ENCODE data around the gene HID1. TPM values are rescaled to one million over a fixed set of nuclear protein-coding genes. Genes with fewer than 3 reads are reported as not detected.
"Not testable (repeated sequence)": the region's sequence is repeated elsewhere in the genome, so short reads cannot be mapped to it uniquely, and the experiment has no call there.

The HID1 gene
- total RNA-seq, 1 donor from 2014 or later, result 31.6 TPM

DNA sequence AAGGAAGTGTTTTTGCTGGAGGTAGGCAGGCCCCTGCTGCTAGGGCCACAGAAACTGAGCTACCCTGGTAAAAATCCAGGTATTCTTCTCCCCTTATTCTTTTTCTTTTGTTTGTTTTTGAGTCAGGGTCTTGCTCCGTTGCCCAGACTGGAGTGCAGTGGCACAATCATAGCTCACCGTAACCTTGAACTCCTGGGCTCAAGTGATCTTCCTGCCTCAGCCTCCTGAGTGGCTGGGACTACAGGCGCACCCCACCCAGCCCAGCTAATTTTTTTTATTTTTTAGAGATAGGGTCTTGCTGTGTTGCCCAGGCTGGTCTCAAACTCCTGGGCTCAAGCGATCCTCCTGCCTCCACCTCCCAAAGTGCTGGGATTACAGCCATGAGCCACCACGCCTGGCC is 3.1 kb downstream of the HID1 start:
- DNase-seq (ENCODE audit: low read depth in 2 of 2), result not testable (repeated sequence)

DNA sequence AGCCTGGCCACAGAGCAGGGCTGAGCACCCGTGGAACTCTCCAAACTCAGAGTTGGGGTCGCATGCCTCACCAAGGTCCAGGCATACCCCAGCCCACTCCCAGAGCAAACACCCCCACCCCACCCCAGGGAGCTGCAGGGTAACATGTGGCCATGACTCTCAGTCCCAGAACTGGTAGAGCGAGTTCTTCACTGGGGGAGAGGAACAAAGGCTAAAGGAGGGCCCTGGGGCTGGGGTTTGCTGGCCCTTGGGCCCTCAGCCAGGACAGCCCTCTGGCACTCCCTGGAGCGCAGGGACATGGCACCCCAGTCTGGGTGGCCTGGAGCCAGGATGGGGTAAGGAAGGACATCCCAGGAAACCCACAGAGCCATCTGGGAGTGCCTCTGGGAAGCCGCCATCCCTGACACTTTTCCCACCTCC is 4.2 kb downstream of the HID1 start:
- no peak for DNase-seq (ENCODE audit: low read depth in 2 of 2)

DNA sequence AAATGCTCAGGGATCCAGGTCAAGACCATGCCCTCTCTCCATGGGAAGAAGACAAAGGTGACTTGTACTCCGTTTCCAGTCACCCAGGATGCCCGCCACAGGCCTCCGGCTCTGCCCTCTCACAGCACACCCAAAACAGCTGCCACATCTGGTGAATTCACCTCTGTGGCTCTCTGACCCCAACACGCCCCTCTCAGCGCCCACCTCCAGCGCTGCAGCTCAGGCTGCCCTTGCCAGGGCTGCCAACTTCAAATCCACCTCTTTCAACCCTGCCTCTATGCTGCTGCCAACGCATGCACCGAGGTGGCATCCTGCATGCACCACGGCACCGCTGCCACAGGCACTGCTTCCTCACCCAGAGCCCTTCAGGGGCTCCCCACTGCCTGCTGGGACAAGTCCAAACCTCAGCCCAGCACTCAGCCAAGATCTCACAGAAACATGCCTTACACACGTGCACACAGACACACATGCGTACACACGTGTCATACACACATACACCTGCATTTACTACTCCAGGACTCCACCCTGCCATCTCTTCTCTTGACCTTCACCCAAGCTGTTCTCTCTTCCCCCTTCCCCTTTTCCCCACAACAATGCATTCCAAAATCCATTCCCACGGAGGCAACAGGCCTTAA is 7.5 kb downstream of the HID1 start:
- no peak for DNase-seq (ENCODE audit: low read depth in 2 of 2)

DNA sequence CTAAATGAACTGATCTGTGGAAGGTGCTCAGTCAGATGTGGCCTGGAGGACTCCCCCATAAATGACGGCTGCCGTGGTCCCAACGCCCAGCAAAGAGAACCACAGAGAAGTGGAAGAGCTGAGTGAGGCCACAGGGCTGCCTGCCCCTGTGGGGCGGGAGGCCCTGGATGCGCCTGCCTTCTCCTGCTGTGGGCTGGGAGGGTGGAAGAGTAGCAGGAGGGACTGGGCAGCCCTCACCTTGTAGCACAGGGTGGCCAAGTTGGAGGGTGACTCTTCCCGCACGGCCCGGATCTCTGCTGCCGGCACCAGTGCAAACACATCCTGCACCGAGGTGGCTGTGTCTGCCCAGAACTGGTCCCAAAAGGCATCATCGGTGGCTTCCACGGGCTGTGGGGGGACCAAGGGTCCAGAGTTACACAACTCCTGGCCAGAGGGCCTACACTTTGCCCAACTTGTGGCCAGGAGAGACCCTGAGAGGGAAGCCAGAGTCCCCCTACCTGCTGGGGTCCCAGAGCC is 8.3 kb downstream of the HID1 start:
- DNase-seq (ENCODE audit: low read depth in 2 of 2), result no peak

DNA sequence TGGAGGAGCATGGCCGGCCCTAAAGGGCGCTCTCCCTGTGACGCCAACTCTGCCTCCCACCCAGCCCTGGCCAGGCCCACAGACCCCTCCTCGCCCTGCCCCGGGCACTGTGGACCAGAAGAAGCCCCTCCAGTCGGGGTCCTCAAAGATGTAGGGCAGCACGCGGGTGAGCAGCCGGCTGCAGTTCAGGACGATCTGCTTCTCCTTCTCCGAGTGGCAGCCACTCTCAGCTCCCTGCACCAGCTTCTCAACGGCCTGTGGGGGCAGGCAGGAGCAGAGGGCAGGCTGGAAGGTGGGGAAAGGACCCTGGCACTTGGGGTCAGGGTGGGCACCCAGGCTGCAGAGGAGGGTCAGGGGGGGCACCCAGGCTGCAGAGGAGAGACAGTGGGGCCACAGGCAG is 8.9 kb downstream of the HID1 start:
- DNase-seq (ENCODE audit: low read depth in 2 of 2), result no peak

DNA sequence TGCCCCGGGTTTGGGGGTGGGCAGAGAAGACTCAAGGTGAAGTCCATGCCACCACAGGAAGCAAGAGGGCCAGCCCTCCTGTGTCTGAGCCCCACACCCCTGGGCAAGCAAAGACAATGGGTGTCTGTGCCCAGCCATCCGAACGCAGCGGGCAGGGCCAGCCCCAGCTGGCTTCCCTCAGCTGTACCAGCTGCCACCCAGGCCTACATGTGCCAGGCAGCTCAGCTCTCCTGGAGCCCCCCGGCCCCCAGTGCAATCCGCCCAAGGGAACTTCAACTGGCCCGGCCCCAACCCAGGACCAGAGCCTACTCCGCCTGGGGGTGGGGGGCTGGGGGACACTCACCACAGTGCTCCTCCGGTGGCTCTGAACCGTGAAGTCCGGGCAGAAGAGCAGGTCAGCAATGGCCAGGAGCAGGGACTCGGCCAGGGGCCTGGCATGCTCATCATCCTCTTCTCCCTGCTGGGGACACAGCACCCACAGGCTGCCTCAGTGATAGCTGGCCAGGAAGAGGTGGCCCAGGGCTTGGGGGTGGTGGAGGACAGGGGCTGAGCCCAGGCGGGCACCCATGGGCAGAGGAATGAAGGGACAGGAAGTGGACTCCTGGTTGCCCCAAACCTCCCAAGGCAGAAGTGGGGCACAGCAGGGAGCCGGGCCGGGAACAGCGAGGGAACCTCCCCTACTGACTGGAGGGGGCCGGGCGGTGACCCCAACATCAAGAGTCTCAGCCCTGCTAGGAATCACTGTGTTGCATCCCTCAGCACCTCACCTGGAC is 9.8 kb downstream of the HID1 start:
- DNase-seq (ENCODE audit: low read depth in 2 of 2), result no peak

DNA sequence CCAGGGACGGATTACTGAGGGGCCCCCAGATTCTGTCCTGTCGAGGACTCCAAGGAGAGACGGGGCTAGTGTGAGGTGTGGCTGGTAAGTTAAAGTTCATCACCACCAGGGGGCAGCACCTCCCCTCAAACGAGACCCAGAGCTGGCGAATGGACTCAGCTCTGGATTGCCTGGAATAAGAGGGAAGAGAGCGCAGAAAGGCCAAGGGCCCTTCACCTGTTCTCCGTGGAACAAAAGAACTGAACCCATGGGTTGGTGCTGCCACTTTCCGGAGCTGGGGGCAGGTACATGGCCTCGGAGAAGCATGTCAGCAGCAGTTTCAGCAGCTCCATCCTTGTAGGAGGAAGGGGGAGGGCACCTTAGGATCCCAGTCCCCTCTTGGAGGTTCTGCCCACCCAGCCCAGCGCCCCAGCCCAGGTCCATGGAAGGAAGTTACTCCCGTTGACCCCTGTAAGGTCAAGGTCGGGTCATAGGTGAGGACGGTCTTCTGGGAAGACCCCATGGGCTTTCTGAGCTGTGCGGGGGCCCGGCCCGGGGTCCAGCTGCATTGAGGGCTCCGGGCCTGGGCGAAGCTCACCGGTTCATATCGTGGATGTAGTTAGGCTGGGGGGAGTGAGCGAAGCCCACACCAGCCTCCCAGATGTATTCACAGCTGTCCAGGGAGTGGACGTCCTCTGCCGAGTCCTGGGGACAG is 10.8 kb downstream of the HID1 start:
- DNase-seq (ENCODE audit: low read depth in 2 of 2), result peak; percentile 78 to 86

DNA sequence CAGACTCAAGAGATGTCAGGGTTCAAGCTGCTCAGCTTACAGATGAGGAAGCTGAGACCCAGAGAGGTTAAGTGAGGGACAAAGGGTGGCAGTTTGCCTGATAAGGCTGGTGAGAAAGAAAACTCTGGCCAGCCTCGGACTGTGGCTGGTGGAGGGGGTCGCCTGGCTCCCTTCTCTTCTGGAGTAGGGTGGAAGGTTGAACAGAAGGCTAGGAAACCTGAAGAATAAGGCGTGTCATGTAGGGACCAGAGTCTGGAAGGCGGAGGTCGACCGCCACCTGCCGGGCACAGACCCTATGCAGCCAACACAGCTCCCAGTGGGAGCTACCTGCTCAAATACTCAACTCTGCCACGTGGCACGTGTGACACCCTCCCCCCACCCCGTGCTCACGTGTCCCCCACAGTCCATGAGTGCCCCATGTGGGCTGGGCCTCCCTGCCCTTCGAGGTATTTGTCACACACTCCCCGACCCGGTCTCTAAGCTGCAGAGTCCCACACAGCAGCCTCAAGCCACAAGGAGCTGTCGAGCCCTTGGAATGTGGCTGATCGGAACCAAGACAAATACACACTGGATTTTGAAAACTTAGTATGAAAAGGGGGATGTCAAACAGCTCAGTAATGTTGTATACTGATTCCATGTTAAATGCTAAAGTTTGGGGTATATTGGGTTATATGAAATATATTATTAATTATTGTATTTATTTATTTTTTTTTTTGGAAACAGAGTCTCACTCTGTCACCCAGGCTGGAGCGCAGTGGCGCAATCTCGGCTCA is 11.8 kb downstream of the HID1 start:
- DNase-seq (ENCODE audit: low read depth in 2 of 2), result no peak

DNA sequence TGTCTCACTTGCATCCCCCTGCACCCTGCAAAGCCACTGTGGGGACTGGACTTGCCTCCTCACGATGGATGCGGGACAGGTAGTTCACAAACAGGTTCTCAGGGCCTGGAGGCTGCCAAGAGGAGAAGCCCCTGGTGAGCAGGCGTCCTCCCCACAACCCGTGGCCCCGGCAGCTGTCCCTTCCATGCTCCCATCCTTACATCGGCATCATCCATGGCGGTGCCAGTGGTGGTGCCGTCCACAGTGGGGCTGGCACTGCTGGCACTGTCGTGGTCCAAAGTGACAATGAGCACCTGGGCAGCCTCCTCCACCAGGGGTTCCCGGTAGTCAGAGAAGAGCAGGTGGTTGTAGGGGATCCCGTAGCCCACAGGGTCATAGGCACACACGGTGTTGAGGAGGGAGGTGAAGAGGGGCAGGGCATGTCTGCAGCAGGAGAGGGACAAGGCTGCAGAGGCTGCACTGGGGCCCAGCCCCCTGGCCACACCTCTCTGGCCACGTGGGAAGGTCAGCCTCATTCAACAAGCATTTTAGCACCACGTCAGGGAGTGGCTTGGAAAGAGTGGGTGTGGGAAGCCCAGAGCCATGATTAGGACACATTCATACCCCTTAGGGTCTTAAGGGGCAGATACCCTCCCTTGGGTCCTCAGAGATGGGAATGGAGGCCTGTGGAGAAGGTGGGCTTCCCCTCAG is 12.6 kb downstream of the HID1 start:
- DNase-seq (ENCODE audit: low read depth in 2 of 2), result no peak

DNA sequence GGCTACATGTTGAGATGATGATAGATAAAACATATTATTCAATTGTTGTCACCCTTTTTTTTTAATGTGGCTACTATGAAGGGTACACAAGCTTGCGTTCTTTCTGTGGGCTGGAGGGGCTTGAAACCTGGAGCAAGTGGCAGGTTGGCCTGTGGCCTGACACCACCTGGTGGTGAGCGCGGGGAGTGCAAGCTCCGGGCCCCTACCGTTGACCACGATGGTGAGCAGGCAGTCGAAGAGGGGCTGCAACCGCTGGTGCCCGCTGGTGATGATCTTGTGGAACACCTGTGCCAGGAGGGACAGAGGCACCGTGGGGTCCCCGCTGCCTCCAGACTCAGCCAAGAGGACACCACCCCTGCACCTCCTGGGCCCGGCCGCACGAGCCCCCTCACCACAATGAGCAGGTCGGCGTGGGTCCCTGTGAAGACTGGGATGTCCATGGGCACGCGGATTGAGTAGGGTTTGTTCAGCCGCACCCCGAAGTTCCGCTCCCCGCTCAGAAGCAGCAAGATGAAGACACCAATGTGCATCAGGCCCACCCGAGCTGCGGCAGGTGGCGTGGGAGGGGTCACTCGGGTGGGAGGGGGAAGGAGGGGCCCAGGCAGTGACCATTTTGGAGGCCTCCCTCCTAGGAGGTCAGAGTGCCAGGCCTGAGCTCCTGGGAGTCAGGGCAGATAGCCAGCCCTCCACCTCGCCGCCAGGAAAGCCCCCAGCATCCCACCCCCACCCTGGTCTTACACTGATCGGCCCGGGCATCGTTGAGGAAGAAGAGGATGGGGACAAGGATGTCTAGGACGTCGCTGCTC is 14.4 kb downstream of the HID1 start:
- peak in 1 of 2 donors; percentile 56 for DNase-seq (ENCODE audit: low read depth in 2 of 2)

DNA sequence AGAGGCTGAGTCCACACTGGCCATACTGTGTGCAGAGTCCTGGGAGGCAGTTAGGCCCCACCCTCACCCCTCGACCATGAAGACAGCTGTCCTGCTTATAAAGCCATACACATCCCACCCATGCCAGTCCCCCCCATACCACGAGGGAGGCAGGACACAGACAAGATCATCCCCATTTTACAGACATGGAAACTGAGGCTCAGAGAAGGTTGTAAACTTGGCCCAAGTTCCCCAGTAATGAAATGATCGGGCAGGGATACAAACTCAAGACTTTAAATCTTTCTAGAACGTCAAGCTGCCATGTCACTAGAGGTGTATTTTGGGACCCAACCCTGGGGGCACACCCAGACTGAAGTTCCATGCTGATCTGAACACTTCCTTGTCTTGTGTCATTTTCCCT is 16.5 kb downstream of the HID1 start:
- no peak for DNase-seq (ENCODE audit: low read depth in 2 of 2)

DNA sequence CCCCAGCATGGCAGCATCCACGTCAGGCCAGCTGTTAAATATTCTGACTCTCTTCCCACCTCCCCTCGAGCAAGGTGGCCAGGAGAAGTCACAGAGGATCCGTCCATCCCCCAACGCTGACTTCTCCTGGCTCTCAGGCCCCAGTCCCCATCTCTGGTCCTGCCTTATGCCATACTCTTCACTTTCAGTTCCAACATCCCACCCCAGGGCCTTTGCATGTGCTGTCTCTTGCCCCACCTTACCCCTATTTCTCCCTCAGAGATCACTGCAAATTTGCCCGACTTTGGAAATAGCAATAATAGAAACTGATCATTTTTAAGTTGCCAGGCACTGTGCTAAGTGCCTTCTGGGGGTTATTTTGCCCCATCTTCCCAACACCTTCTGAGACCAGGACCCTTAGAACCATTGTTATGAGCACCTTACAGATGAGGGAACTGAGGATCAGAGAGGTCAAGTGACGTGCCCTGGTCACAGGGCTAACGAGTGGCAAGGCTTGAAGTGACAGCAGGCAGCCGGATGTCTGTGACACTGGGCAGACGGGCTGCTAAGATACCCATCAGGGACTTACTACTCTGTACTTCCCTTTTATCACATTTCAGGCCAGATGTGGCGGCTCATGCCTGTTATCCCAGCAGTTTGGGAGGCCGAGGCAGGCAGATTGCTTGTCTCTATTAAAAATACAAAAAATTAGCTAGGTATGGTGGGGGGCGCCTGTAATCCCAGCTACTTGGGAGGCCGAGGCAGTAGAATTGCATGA is 17.7 kb downstream of the HID1 start:
- no peak for DNase-seq (ENCODE audit: low read depth in 2 of 2)

DNA sequence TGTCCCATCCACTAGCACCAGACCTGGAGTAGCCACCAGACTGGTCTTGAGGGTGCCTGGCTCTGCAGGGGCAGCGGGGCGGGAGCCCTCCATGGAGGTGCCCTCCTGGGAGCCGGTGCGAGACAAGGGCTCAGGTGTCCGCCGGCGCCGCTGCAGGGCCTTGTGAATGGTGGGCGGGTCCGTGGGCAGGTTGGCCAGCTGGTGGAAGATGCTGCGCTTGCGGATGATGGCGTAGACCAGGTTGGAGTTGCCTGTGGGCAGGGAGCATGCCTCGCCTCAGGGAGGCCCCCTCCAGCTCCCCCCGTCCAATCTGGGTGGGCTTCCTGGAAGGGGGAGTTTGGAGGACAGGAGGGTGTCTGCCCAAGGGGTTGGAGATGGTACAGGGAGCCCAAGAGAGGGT is 18.4 kb downstream of the HID1 start:
- no peak for DNase-seq (ENCODE audit: low read depth in 2 of 2)

DNA sequence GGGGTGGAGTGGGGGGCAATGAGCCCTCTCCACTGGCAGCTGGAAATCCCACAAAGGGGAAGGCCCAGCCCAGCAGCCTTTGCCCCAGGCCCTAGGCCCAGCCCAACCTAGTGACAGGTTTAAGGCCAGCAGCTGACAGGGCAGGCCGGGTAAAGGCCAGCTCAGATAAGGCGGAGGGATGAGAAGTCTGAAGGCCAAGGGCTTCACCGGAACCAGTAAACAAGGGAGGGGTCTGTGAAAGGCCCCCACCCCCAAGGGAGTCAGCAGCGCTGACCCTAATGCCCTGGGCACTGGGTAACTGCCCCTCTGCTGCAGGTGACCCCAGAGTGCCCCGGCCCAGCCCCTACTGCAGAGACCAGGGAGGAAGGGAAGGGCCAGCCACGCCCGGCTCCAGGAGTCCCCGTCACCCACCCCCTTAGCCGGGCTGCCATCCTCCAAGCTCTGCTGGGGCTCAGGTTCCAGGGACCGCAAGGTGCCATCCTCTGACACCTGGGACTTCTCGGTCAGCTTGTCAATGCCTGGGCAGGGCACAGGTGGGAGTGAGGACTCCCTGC is 19.3 kb downstream of the HID1 start:
- no peak for DNase-seq (ENCODE audit: low read depth in 2 of 2)

DNA sequence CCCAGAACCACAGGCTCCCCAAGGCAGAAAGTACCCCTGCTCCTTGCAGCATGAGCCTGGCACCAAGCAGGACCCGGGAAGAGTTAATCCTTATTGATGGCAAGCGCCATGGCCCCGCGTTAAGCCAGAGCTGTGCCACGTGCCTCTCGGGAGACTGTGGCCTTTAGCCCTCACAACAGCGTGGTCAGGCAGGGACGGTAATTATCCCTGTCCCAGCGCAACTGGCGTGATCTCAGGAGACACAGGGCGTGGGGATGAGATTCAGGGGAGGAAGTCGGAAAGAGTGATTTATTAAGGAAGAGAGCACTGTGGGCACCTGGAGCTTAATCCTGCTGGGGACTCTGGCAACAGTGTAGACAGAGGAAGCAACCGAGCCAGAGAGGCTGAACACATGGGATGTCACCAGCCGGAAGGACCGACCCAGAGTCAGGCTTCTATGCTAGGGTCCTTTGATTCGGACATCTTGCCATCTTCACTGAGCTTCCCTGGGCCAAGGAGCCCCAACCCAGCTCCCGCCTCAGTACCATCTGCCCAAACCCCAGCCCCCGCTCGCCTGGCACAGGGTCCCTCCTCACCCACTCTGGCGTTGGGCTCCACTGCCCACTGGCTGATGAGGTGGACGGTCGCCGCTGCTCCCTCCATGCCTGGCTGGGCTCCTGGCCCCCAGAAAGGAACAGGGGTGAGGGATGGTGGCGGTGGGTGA is 20.0 kb downstream of the HID1 start:
- no peak for DNase-seq (ENCODE audit: low read depth in 2 of 2)

DNA sequence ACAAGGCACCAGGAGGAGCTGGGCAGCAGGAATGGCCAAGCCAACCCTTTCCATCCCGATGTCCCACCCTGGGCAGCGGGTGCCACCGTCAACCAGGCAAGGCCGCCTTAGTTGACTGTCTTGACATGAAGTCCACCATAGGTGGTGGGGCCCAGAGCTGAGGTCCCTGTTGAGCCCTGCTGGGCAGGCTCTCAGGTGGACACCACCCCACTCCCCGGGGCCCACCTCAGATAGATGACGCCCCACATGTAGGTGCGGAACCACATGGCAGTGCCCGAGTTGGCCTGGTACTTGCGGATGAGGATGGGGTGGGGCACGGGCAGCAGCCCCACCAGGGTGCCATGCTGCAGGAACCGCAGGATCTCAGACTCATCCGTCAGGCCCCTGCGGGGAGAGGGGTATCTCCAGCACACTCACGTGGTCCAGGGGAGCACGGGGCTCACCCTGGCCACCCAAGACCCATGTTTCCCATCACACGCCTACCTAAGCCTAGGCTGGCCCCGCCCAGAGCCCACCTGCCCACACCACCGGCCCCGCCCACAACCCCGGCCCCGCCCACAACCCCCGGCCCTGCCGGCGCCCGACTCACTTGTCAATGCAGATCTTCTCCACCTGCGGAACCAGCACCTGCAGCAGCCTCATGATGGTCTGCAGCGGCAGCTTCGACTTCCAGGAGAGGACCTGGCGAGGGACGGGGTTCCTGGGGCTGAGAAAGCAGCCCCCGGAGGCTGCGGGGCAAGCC is 20.7 kb downstream of the HID1 start:
- DNase-seq (ENCODE audit: low read depth in 2 of 2), result no peak

DNA sequence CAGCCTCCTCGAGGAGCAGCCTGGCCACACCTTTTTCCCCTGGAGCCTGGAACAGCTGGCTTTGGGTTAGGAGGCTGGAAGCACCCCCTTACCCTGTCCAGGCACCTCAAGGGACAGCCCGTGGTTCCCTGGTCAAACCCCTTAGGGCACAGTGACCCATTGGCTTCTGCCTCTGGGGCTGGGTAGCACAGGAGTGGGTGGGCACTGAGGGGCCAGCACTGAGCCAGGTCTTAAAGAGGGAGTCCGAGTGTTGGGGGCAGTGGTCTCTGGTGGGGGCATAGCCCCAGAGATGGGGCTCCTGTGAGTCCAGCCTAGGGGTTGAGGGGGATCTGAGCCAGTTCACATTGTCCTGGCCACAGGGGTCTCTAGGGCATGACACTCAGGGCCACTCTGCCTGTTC is 21.5 kb downstream of the HID1 start:
- no peak for DNase-seq (ENCODE audit: low read depth in 2 of 2)

DNA sequence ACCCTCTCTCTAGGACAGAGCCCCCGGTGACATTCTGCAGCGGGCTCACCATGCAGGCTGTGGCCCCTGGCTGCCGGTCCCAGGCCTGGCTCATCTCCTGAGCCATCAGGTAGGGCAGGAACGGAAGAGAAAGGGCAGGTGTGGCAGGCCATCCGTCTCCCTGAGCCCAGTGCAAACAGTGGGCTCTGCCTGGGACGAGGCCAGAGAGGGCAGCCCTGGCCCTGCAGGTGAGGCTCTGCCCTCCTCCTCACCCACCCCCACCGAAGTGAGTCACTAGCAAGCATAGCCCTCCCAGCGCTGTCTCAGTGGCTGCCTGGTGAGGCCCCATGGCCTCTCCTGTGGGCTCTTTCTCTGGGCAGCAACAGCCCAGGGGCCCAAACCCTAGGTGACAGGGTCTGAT is 22.4 kb downstream of the HID1 start:
- DNase-seq (ENCODE audit: low read depth in 2 of 2), result no peak
